Activated CD4-positive, alpha-beta memory T cell treated with anti-CD3 and anti-CD28 coated beads for 36 hours (primary cell): Measurements from ENCODE around the gene KCTD11. TPM values are rescaled to one million over a fixed set of nuclear protein-coding genes. Genes with fewer than 3 reads are reported as not detected.

Experiments used
- CTCF ChIA-PET: fragments of 350-600 bp; sonication (Branson Sonifier 250); formaldehyde crosslinking; loops from one replicate; lab custom pipeline; 2021; ENCODE audit warnings: antibody characterized with exemption, inconsistent platforms; lab: Charles Lee
- POLR2A ChIA-PET: fragments of 350-600 bp; sonication (Branson Sonifier 250); formaldehyde crosslinking; loops from one replicate; lab custom pipeline; 2021; ENCODE audit warnings: antibody characterized with exemption; lab: Charles Lee
- DNase-seq: peaks from one replicate; pipeline ENCODE4 v3.0.0-alpha.2; 2020
- H3K27ac Mint-ChIP-seq: one replicate; pipeline ENCODE4 v1.8.0; 2021; ENCODE audit warnings: mixed read lengths
- H3K27me3 Mint-ChIP-seq: one replicate; pipeline ENCODE4 v1.8.0; 2021; ENCODE audit warnings: mixed read lengths
- H3K36me3 Mint-ChIP-seq: one replicate; pipeline ENCODE4 v1.8.0; 2021; ENCODE audit warnings: mixed read lengths
- H3K4me1 Mint-ChIP-seq: one replicate; pipeline ENCODE4 v1.8.0; 2021; ENCODE audit warnings: low read depth, mixed read lengths
- H3K4me3 Mint-ChIP-seq: one replicate; pipeline ENCODE4 v1.8.0; 2021; ENCODE audit warnings: mild to moderate bottlenecking, mixed read lengths
- H3K9me3 Mint-ChIP-seq: one replicate; pipeline ENCODE4 v1.8.0; 2021; ENCODE audit warnings: mixed read lengths
- intact Hi-C: fragments of 100-400 bp; cut with micrococcal nuclease; formaldehyde crosslinking; loops from one replicate; pipeline ENCODE4 v1.15.1; 2023
- total RNA-seq, 2 experiments: library from RNA; stranded (reverse); gene quantifications; one replicate each; pipeline ENCODE4 v1.2.3, GENCODE V29; 2021

The KCTD11 gene
- total RNA-seq, 2 experiments from 2014 or later, result 2.6 to 2.8 TPM

DNA sequence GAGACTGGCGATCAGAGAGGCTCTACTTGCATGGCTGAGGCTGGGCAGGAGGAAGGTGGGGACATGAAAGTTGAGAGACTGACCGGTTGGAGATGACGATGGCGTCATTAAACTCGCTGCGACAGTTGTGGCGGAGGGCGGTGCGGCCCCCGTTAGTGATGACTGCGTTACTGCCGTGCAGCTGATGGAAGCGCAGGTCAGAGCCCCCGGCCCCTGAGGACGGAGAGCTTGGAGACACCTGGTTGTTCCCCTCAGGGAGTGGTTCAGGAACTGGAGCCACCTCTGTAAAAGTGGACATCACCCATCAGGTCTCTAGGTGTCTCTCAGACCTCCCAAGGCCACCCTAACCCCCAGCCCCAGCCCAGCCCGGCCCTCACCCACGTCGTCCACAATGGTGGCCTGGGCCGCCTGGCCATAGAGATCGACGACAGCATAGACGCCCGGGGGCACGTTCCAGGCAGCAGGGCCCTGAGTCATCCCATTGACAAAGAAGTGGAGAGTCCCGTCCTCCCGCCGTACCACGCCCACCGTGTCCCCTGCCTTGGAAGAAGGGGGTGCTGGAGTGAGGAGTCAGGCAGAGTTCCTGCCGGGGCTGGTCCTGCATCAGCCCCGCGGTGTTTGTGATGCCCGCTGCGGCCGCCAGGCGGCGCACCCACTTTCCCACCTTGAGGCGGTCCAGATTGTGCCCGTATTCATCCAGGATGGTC is 28.1 kb upstream of the KCTD11 start:
- Mint-ChIP-seq H3K27me3 (no peaks in the 10 kb centered on the region), H3K27ac (peak overlapping the region; percentile 23), H3K9me3 (no peaks in the 10 kb centered on the region), H3K4me3 (no peak overlapping the region), H3K36me3 (peaks cover 19% of the 10 kb centered on the region), H3K4me1 (peaks cover 20% of the 10 kb centered on the region)
- peak; percentile 75 for DNase-seq
- ChIA-PET CTCF (interaction anchor here (0.8 to 3.6 kb wide), 11 partner anchors 9 to 265 kb away, joined by 3 to 25 read pairs (median 6); partner anchors contain the start of genes ACAP1 and GPS2), POLR2A (no interaction called here)
- intact Hi-C loops, result loop anchor here (1.0 kb wide), 1 partner anchor 22 kb away; no protein-coding TSS in a partner anchor

DNA sequence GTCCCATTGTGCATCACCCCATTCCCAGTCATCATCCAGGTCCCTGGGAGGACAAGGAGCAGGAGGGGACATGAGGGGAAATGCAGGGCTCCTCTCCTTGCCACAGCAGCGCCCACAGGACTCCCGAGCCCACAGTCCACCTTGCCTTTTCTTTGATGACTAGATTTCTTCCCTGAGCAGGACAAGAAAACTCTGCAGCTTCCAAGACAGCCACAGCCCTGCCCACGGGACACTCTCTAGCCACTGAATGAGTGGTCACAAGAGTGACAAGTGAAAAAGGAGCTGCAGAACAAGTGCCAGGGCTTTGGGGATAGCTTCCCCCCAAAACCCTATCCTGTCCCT is 27.6 kb upstream of the KCTD11 start:
- POLR2A ChIA-PET, result no interaction called here
- no peak for DNase-seq
- intact Hi-C loops, result loop anchor here (1.0 kb wide), 1 partner anchor 22 kb away; no protein-coding TSS in a partner anchor
- no peak overlapping the region for H3K4me3 Mint-ChIP-seq
- CTCF ChIA-PET, result interaction anchor here (0.6 to 3.6 kb wide), 11 partner anchors 9 to 236 kb away, joined by 3 to 25 read pairs (median 6); partner anchors contain the start of genes ACAP1 and GPS2
- peaks cover 20% of the 10 kb centered on the region for H3K4me1 Mint-ChIP-seq
- H3K27me3 Mint-ChIP-seq, result no peaks in the 10 kb centered on the region
- H3K36me3 Mint-ChIP-seq, result peaks cover 18% of the 10 kb centered on the region
- H3K27ac Mint-ChIP-seq, result peak overlapping the region; percentile 23
- no peaks in the 10 kb centered on the region for H3K9me3 Mint-ChIP-seq

DNA sequence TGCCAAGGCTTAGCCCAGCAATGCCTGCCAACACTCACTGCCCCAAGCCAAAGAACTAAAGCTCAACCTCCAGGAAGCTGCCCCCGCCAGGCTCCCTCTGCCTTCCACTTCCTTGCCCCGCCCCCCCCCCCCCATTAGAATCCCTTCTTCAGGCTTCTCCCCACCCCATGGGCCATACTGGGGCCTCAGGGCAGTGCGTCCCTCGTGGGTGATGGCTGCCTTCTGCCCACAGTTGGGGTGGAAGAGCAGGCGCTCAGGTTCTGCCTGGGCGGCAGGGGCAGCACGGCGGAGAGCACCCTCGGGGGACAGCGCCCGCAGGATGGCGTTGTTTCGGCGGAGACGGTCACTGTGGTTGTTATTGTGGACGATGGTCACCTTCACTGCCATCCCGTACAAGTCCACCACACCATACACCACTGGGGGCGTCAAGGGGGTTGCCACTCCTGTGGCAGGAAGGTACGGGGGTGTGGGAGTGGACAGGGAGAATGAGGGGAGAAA is 26.9 kb upstream of the KCTD11 start:
- Mint-ChIP-seq H3K9me3 (no peaks in the 10 kb centered on the region), H3K27ac (no peak overlapping the region), H3K36me3 (peaks cover 18% of the 10 kb centered on the region), H3K27me3 (no peaks in the 10 kb centered on the region), H3K4me1 (peaks cover 22% of the 10 kb centered on the region), H3K4me3 (no peak overlapping the region)
- ChIA-PET CTCF (interaction anchor here (0.6 to 3.6 kb wide), 11 partner anchors 10 to 236 kb away, joined by 3 to 25 read pairs (median 6); partner anchors contain the start of genes ACAP1 and GPS2), POLR2A (no interaction called here)
- DNase-seq, result no peak
- intact Hi-C loops, result no loop called here

DNA sequence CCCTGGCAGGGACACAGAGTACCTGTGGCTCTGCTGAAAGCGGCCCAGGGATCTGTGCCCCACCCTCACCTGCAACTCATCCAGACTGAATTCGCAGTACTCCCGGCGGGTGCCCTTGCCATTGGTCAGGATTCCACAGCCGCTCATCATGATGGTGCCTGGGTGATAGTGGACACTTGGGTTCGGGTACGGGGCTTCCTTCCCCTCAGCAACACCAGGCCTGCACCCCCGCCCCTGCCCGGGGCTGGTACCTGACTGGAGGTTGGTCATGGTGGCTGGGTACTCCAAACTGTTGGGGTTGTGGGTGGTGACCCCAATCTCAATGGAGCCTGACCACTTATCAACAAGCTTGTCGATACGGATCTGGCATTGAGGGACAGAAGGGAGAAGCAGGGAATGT is 25.8 kb upstream of the KCTD11 start:
- Mint-ChIP-seq H3K36me3 (peaks cover 16% of the 10 kb centered on the region), H3K27me3 (no peaks in the 10 kb centered on the region), H3K9me3 (no peaks in the 10 kb centered on the region), H3K4me3 (no peak overlapping the region), H3K27ac (no peak overlapping the region), H3K4me1 (peaks cover 30% of the 10 kb centered on the region)
- ChIA-PET POLR2A (interaction anchor here (1.1 kb wide), 1 partner anchor 17 kb away, joined by 3 read pairs; no protein-coding TSS in a partner anchor), CTCF (interaction anchor here (0.7 to 3.6 kb wide), 4 partner anchors 10 to 557 kb away, joined by 3 to 25 read pairs (median 4); partner anchors contain the start of gene ACAP1)
- intact Hi-C loops, result no loop called here
- DNase-seq, result no peak

DNA sequence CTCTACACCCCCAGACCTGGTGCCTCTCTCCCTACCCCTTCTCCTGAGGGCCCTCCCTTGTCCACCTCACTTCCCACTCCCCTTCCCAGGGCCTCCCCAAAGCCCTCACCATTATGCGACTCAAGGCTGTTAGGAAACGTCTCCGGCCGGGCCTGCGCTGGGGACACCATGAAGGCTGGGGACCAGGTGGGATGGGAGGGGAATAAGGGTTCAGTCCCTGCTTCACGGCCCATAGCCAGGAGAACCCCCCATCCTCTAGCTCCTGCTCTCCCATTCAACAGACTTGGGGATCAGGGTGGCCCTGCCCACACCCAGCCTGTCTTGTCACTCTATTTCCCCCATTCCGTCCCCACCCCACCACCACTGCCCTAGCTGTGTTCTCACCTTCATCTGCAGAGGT is 24.9 kb upstream of the KCTD11 start:
- no peaks in the 10 kb centered on the region for H3K9me3 Mint-ChIP-seq
- ChIA-PET POLR2A (interaction anchor here (1.1 kb wide), 1 partner anchor 18 kb away, joined by 3 read pairs; no protein-coding TSS in a partner anchor), CTCF (interaction anchor here (0.7 to 3.6 kb wide), 5 partner anchors 9 to 556 kb away, joined by 3 to 25 read pairs (median 3); partner anchors contain the start of gene ACAP1)
- peaks cover 33% of the 10 kb centered on the region for H3K4me1 Mint-ChIP-seq
- intact Hi-C loops, result no loop called here
- peaks cover 11% of the 10 kb centered on the region for H3K36me3 Mint-ChIP-seq
- no peak overlapping the region for H3K4me3 Mint-ChIP-seq
- no peaks in the 10 kb centered on the region for H3K27me3 Mint-ChIP-seq
- no peak overlapping the region for H3K27ac Mint-ChIP-seq
- DNase-seq, result no peak

DNA sequence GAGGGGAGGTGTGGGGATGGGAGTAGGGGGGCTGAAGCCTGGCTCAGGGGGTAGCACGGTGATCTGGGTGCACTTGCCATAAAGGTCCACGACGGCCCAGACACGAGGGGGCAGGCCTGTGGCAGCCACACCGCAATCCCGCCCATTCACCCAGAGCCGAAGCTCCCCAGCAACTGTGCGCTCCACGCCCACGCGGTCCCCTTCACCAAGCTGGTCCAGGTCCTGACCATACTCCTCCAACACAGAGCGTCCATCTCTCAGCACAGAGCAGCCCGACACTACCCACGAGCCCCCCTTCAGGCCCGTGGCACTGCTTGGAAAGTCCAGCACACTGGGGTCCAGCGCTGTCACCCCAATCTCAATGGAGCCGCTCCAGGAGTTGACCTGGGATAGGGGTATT is 24.5 kb upstream of the KCTD11 start:
- peaks cover 37% of the 10 kb centered on the region for H3K4me1 Mint-ChIP-seq
- no peak overlapping the region for H3K27ac Mint-ChIP-seq
- no peaks in the 10 kb centered on the region for H3K9me3 Mint-ChIP-seq
- CTCF ChIA-PET, result interaction anchor here (0.9 to 3.6 kb wide), 2 partner anchors 8 to 18 kb away, joined by 3 to 25 read pairs; partner anchors contain the start of gene ACAP1
- H3K4me3 Mint-ChIP-seq, result peak overlapping the region; percentile 23
- peaks cover 11% of the 10 kb centered on the region for H3K36me3 Mint-ChIP-seq
- DNase-seq, result no peak
- H3K27me3 Mint-ChIP-seq, result no peaks in the 10 kb centered on the region
- intact Hi-C loops, result no loop called here
- POLR2A ChIA-PET, result no interaction called here

DNA sequence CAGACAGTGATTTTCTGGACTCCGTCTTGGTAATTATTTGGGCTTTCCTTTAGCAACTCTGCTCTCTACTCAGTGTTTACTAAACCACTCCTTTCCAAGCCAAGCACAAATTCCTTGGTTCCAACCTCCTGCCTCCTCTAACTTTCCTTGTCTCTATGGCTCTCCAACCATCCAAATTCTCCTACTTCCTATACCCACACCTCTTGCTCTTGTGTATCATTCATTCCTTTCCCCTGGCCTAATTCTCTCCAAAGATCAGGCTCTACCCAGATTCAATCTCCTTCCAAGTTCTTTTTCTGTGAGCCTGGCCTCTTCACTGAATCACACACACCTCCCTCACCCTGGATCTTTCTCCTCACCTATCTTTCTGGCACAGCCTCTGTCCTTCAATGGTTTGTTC is 24.0 kb upstream of the KCTD11 start:
- POLR2A ChIA-PET, result interaction anchor here (2.1 kb wide), 1 partner anchor 247 kb away, joined by 7 read pairs; no protein-coding TSS in a partner anchor
- intact Hi-C loops, result loop anchor here (2.0 kb wide), 1 partner anchor 23 kb away; no protein-coding TSS in a partner anchor

DNA sequence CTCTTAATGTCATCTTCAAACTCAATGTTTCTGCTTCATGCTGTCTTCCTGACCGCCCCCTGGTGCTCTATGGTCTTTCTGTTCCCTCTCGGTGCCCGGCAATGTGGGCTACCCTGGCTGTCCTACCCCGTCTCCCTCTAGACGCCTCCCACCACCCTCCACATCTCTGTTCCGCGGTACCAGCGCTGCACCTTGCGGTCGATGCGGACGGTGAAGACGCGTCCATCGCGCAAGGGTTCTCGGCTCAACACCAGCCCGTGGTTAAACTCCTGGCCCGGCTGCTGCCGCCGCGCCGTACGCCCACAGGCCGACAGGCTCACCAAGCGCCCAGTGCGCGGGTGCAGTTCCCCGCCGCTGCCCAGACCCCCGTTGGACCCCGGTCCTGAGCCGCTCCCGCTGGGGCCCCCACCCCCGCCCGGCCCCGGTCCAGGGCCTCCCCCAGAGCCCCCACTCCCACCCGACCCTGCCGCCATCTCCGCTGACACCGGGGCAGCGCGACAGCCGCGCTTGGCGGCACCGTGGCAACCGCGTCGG is 23.1 kb upstream of the KCTD11 start, which contains the start of gene NEURL4:
NEURL4 (minus strand) TSS at position 496 of the 534 bp plus-strand sequence; CDS start at position 473, 23 bp downstream.
- no peak for DNase-seq
- Mint-ChIP-seq H3K4me1 (peaks cover 46% of the 10 kb centered on the region), H3K27ac (peak within 1 kb of the TSS; percentile 94), H3K36me3 (peaks cover 6% of the 10 kb centered on the region), H3K27me3 (no peaks in the 10 kb centered on the region), H3K4me3 (peak within 1 kb of the TSS; percentile 89), H3K9me3 (no peaks in the 10 kb centered on the region)
- intact Hi-C loops, result loop anchor here (1.0 to 2.0 kb wide), 5 partner anchors 14 to 155 kb away; partner anchors contain the start of genes EIF5A, ELP5, GPS2 and POLR2A
- CTCF ChIA-PET, result interaction anchor here (0.6 to 2.4 kb wide), 9 partner anchors 13 to 358 kb away, joined by 3 to 11 read pairs (median 6); partner anchors contain the start of genes GPS2, SENP3, SLC2A4 and TP53
- POLR2A ChIA-PET, result interaction anchor here (0.9 to 2.1 kb wide), 11 partner anchors 10 to 255 kb away, joined by 3 to 13 read pairs (median 4); partner anchors contain the start of genes CD68, MPDU1 and ZBTB4

More for the DNA sequence above, 24.0 kb upstream of the KCTD11 start:
- H3K4me3 Mint-ChIP-seq, result peak overlapping the region; percentile 89
- no peaks in the 10 kb centered on the region for H3K27me3 Mint-ChIP-seq
- no peaks in the 10 kb centered on the region for H3K9me3 Mint-ChIP-seq
- peak overlapping the region; percentile 38 for H3K27ac Mint-ChIP-seq
- no peak for DNase-seq
- H3K36me3 Mint-ChIP-seq, result peaks cover 9% of the 10 kb centered on the region
- H3K4me1 Mint-ChIP-seq, result peaks cover 41% of the 10 kb centered on the region
- CTCF ChIA-PET, result interaction anchor here (0.9 to 2.3 kb wide), 2 partner anchors 17 to 47 kb away, joined by 3 to 9 read pairs; partner anchors contain the start of gene SLC2A4

DNA sequence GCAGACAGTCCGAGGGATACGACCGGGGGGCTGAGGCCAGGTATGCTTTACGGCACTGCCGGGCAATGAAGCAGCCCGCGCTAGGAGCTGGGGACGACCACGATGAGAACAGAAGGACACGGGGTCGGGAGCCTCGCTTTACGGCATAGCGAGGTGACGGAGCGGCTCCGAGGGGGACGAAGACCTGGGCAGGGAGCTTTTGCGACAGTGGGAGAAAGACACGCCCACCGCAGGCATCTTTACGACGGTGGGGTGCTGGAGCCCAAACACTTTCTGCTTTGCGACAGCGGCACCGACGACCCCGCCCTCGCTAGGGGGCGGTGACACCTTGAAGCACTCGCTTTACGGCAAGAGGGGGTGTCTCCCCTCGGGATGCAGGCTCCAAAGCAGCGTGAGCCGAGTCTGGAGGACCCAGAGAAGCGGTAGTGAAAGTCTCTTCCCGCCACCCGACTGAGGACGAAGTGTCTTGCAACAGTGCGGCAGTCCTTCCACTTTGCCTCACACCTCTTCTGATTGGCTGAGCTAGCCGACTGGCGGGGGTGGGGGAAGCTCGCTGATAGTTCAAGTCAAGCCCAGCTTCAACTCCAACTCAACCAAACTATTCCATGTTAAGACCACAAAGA is 22.5 kb upstream of the KCTD11 start:
- Mint-ChIP-seq H3K4me1 (peaks cover 41% of the 10 kb centered on the region), H3K27ac (peak overlapping the region; percentile 94), H3K27me3 (no peaks in the 10 kb centered on the region), H3K9me3 (no peaks in the 10 kb centered on the region), H3K36me3 (peaks cover 2% of the 10 kb centered on the region), H3K4me3 (peak overlapping the region; percentile 89)
- DNase-seq, result peak; percentile 98
- intact Hi-C loops, result loop anchor here (1.0 to 2.0 kb wide), 5 partner anchors 14 to 155 kb away; partner anchors contain the start of genes EIF5A, ELP5, GPS2 and POLR2A
- ChIA-PET CTCF (interaction anchor here (0.6 to 2.4 kb wide), 14 partner anchors 9 to 357 kb away, joined by 3 to 11 read pairs (median 5); partner anchors contain the start of genes GPS2, SENP3, SLC2A4 and TMEM102), POLR2A (interaction anchor here (0.6 to 2.1 kb wide), 20 partner anchors 8 to 358 kb away, joined by 3 to 13 read pairs (median 4); partner anchors contain the start of genes CD68, MPDU1, TMEM256 and TP53)

DNA sequence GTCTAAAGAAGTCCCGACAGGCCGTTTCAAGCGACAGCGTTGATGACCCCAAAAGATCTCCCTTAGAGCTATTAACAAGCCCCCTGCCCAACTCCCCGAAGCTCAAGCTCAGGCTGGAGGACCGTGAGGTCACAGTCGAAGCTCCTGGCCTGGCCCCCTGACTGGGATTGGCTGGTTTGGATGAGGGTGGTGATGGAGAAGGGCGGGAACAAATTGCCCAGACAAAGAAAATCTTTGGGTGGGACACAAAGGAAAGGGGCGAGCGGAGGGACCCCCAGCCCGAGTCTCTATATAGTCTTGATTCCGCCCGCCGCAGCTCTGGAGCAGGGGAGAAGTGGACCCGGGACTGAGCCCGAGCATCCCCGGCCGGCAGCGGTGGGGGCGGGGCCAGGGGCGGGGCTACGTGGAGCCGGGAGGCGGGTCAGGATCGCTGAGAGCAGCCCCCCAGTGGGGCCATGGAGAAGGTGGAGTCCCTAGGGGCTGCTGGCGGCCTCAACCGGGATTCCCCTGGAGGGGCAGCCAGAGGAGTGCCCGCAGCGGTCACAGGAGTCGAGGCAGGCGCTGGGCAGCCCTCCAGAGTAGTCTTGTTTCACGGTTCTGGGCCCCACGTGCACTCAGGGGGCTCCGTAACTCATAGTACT is 21.8 kb upstream of the KCTD11 start:
- Mint-ChIP-seq H3K36me3 (peaks cover 2% of the 10 kb centered on the region), H3K4me1 (peaks cover 45% of the 10 kb centered on the region), H3K4me3 (peak overlapping the region; percentile 89), H3K27me3 (no peaks in the 10 kb centered on the region), H3K9me3 (no peaks in the 10 kb centered on the region), H3K27ac (peak overlapping the region; percentile 94)
- intact Hi-C loops, result loop anchor here (1.0 to 5.0 kb wide), 6 partner anchors 15 to 154 kb away; partner anchors contain the start of genes EIF5A, ELP5, FGF11 and GPS2
- peak; percentile 88 for DNase-seq
- ChIA-PET CTCF (interaction anchor here (0.7 to 2.4 kb wide), 13 partner anchors 10 to 357 kb away, joined by 3 to 11 read pairs (median 5); partner anchors contain the start of genes GPS2, SENP3, SLC2A4 and TMEM102), POLR2A (interaction anchor here (0.6 to 2.1 kb wide), 19 partner anchors 8 to 357 kb away, joined by 3 to 13 read pairs (median 4); partner anchors contain the start of genes CD68, MPDU1, TMEM256 and TP53)
